NCI-H446 treated with DMSO at 0.1 percent for 48 hours (cell line): ENCODE measurements around the gene NUDT1.

ENCODE experiments used
- DNase-seq: peaks from one replicate; lab custom pipeline; 2025; lab: John Stamatoyannopoulos, UW

The NUDT1 gene

GRCh38 chr7:2205036-2205780, 36.8 kb upstream of the NUDT1 start:
- no peak for DNase-seq

GRCh38 chr7:2208712-2209111, 33.3 kb upstream of the NUDT1 start:
- DNase-seq, result no peak

GRCh38 chr7:2209146-2209960, 32.7 kb upstream of the NUDT1 start:
- DNase-seq, result no peak

GRCh38 chr7:2209961-2210323, 32.1 kb upstream of the NUDT1 start:
- no peak for DNase-seq

- DNase-seq, result no peak
Observed at GRCh38 chr7:2210551-2211258, 31.3 kb upstream of the NUDT1 start.

GRCh38 chr7:2211259-2211880, 30.7 kb upstream of the NUDT1 start:
- no peak for DNase-seq

GRCh38 chr7:2211926-2212325, 30.1 kb upstream of the NUDT1 start:
- no peak for DNase-seq

- DNase-seq, result no peak
Observed at GRCh38 chr7:2212906-2213305, 29.1 kb upstream of the NUDT1 start.

- no peak for DNase-seq
Observed at GRCh38 chr7:2213551-2214215, 28.3 kb upstream of the NUDT1 start.

- no peak for DNase-seq
Observed at GRCh38 chr7:2214636-2215035, 27.4 kb upstream of the NUDT1 start.

- no peak for DNase-seq
Observed at GRCh38 chr7:2215851-2216250, 26.2 kb upstream of the NUDT1 start.

- DNase-seq, result no peak
Observed at GRCh38 chr7:2217206-2217605, 24.8 kb upstream of the NUDT1 start.

GRCh38 chr7:2217716-2218443, 24.1 kb upstream of the NUDT1 start:
- no peak for DNase-seq

GRCh38 chr7:2218444-2218785, 23.6 kb upstream of the NUDT1 start:
- no peak for DNase-seq

- no peak for DNase-seq
Observed at GRCh38 chr7:2219136-2219535, 22.9 kb upstream of the NUDT1 start.

- DNase-seq, result no peak
Observed at GRCh38 chr7:2219606-2220005, 22.4 kb upstream of the NUDT1 start.

GRCh38 chr7:2220030-2220429, 22.0 kb upstream of the NUDT1 start:
- DNase-seq, result no peak

- no peak for DNase-seq
Observed at GRCh38 chr7:2220506-2220905, 21.5 kb upstream of the NUDT1 start.

GRCh38 chr7:2220954-2221353, 21.1 kb upstream of the NUDT1 start:
- no peak for DNase-seq

- DNase-seq, result no peak
Observed at GRCh38 chr7:2222516-2222915, 19.5 kb upstream of the NUDT1 start.

- no peak for DNase-seq
Observed at GRCh38 chr7:2223321-2223720, 18.7 kb upstream of the NUDT1 start.
